GM06990 (cell line): ENCODE results near the gene MEIOSIN.

Experiments used
- DNase-seq: peaks from one replicate; pipeline ENCODE4 v3.0.0-alpha.2; 2011; ENCODE audit not compliant: insufficient read length; ENCODE audit errors: extremely low read depth
- H3K27me3 ChIP-seq: replicated peaks from 2 replicates; pipeline ENCODE4 v1.6.0; 2011; ENCODE audit warnings: low read length; ENCODE audit not compliant: control insufficient read depth, insufficient read depth
- H3K36me3 ChIP-seq: 2 replicates; pipeline ENCODE4 v1.5.1; 2011; ENCODE audit warnings: low read length; ENCODE audit not compliant: control insufficient read depth, insufficient read depth
- H3K4me3 ChIP-seq: replicated peaks from 2 replicates; pipeline ENCODE4 v1.5.1; 2011; ENCODE audit warnings: low read depth, mild to moderate bottlenecking, control low read depth, low read length
- TF ChIP-seq, protein P1 (sequence below): IDR thresholded peaks from 2 replicates; pipeline ENCODE4 v1.5.1; 2011; ENCODE audit warnings: low read length, control low read depth, mild to moderate bottlenecking, inconsistent platforms; ENCODE audit not compliant: insufficient read depth, poor library complexity, severe bottlenecking

The MEIOSIN gene

DNA sequence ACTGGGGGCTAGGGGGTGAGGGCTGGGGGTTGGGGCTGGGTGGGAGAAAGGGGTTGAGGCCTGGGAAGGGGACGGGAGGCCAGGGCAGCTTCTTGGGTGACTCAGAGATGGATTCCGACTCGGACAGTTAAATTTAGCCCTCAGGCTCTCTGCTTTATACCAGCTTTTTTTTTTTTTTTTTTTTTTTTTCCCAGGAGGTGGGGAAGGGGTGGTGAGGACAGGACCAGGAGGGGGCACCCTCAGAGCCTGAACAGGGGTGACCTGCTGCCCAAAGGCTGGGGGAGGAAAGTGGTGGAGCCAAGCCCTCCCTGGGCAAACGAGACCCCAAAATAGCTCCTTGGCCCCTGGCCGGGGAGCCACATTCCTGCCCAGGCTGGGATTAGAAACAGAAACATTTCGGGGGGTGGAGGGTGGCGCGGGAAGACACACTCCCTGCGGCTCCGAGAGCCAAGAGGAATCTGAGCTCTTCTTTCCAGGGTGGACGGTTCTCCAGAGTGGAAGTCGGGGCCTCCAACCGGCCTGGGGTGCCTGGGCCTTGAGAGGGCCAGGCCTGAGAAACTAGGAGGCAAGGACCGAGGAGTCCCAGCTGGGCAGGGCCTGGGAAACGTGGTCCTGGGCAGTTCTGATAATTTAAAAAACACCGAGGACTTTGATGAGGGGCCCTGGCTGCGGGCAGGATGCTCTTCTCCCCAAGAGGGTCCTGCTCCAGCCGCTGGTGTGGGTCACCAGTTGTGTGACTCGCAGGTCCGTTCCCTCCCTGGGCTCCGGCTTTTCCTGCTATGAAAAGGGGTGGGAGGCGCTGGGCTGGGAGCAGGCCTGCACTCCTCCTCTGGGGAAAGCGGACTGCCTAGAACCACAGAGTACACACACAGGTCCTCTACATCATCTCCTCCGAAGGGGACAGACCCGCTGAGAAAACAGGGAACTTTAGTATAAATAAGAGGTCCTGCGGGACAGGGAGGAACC is 49.9 kb downstream of the MEIOSIN start:
- no peaks in the 10 kb centered on the region for H3K27me3 ChIP-seq
- TF ChIP-seq, protein P1, sequence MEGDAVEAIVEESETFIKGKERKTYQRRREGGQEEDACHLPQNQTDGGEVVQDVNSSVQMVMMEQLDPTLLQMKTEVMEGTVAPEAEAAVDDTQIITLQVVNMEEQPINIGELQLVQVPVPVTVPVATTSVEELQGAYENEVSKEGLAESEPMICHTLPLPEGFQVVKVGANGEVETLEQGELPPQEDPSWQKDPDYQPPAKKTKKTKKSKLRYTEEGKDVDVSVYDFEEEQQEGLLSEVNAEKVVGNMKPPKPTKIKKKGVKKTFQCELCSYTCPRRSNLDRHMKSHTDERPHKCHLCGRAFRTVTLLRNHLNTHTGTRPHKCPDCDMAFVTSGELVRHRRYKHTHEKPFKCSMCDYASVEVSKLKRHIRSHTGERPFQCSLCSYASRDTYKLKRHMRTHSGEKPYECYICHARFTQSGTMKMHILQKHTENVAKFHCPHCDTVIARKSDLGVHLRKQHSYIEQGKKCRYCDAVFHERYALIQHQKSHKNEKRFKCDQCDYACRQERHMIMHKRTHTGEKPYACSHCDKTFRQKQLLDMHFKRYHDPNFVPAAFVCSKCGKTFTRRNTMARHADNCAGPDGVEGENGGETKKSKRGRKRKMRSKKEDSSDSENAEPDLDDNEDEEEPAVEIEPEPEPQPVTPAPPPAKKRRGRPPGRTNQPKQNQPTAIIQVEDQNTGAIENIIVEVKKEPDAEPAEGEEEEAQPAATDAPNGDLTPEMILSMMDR: no peak
- H3K36me3 ChIP-seq: peaks cover 22% of the 10 kb centered on the region
- DNase-seq: no peak
- no peak overlapping the region for H3K4me3 ChIP-seq

DNA sequence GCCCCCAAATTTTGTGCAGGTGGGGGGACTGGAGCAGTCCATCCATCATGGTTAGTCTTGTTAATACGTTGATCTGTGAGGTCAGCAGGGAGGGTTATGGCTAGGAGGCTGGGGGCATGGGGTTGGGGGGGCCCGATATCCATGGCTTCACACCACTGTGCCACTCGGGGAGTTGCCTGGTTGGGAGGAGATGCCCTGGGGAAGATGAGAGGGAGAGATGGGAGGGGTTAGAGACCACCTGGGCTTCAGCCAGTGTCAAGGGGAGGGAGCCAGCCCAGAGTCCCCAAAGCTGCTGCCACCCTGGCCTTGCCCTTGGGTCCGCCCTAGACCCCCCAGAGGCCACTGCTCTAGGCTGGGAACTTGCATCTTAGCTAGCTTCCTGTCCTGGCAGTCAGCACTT is 50.9 kb downstream of the MEIOSIN start:
- TF ChIP-seq, protein P1: no peak
- no peak for DNase-seq
- H3K4me3 ChIP-seq: no peak overlapping the region
- peaks cover 26% of the 10 kb centered on the region for H3K36me3 ChIP-seq
- H3K27me3 ChIP-seq: no peaks in the 10 kb centered on the region

DNA sequence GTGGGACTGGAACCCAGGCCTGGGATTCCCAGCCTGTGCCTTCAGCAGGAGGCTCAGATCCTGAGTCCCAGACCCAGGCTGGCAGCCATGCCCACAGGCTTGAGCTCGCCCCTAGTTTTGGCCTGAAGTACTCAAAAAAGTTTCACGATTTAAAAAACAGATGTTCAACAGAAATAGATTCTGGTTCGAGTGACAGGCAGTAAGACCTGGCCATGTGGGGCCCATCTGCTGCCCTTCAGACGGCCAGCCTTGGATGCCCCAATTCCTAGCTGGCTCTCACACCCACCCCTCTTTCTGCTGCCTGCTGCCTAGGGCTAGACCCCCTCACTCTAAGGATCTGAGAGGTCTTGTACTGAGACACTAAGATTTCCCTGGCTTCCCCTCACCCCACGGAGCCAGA is 51.9 kb downstream of the MEIOSIN start:
- H3K4me3 ChIP-seq: no peak overlapping the region
- no peak for DNase-seq
- H3K36me3 ChIP-seq: peaks cover 28% of the 10 kb centered on the region
- TF ChIP-seq, protein P1: no peak
- no peaks in the 10 kb centered on the region for H3K27me3 ChIP-seq

DNA sequence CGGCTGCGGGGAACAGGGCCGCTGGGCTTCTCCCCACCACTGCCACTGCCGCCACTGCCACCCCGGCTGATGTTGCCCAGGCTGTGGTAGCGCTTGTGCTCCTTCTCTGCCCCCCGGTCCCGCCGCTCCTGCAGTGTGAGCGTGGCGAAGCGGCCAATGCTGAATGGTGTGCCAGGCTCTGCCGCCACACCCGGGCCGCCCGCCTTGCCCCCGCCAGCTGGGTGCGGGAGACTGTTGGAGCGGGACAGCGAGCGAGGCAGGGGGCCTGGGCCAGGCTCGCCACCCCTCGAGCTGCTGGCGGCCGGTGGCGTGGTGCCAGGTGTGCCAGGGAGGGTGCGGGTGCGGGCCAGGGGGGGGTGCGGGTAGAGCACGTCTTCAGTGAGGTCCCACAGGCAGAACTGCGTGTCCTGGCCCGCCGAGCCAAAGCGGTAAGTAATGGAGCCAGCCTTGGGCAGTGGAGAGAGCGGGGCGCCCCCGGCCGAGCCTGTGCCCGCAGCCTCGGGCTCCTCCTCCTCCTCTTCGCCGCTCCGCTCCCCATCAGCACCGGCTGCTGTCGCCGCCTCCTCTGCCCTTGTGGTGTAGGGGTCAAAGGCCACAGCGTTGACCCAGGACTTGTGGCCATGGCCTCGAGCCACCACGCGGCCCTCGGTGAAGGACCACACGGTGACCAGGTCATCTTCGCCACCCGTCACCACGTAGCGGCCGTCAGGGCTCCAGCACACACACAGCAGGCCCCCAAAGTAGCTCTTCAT is 52.7 kb downstream of the MEIOSIN start:
- Histone ChIP-seq H3K27me3 (no peaks in the 10 kb centered on the region), H3K36me3 (peaks cover 32% of the 10 kb centered on the region), H3K4me3 (no peak overlapping the region)
- TF ChIP-seq, protein P1: no peak
- DNase-seq: no peak

DNA sequence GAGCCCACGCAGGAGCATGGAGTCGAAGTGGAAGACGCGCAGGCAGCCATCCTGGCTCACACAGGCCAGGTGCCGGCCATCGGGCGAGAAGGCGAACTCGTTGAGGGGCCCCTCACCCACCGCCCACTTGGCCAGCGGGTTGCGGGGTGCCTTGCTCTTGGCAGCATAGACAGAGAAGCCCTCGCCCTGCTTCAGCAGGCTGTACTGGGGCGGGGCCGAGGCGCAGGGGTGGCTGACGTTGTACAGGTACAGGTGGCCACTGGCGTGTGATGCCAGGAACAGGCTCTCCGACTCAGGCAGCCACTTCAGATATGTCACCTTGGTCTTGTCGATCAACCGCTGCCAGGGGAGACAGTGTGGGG is 53.3 kb downstream of the MEIOSIN start:
- H3K36me3 ChIP-seq: peaks cover 32% of the 10 kb centered on the region
- no peaks in the 10 kb centered on the region for H3K27me3 ChIP-seq
- DNase-seq: no peak
- H3K4me3 ChIP-seq: no peak overlapping the region
- TF ChIP-seq, protein P1: no peak
